Spleen (tissue), 11 donors: ENCODE measurements around the gene OGDHL. TPM values are rescaled to one million over a fixed set of nuclear protein-coding genes. Genes with fewer than 3 reads are reported as not detected.
A peak's percentile ranks its signal among the peaks of the same experiment; 100 is the strongest.

Experiments
- DNase-seq: peaks from one replicate; pipeline ENCODE4 v3.0.0-alpha.2; 2020
- H3K27ac ChIP-seq, 8 donors: fragments of 200-600 bp; sonication (generic) in 7 of 8; 1 replicate in 4 of 8; 2 replicates in 4 of 8; pipeline versions ENCODE4 v1.5.0 to v1.8.0; 2016 to 2021; ENCODE audit warnings: inconsistent platforms in 4 of 8, mild to moderate bottlenecking in 4 of 8, moderate library complexity in 1 of 8
- H3K27me3 ChIP-seq, 7 donors: fragments of 200-600 bp; sonication (generic) in 6 of 7; replicated peaks in 1 of 7; 1 replicate in 4 of 7; 2 replicates in 3 of 7; pipeline versions ENCODE4 v1.5.0 to v1.8.0; 2016 to 2021; ENCODE audit warnings: inconsistent platforms in 3 of 7, mild to moderate bottlenecking in 1 of 7
- H3K36me3 ChIP-seq, 6 donors: fragments of 200-600 bp; sonication (generic) in 5 of 6; 1 replicate in 4 of 6; 2 replicates in 2 of 6; pipeline versions ENCODE4 v1.5.0 to v1.8.0; 2016 to 2021; ENCODE audit warnings: inconsistent platforms in 2 of 6
- H3K4me1 ChIP-seq, 6 donors: fragments of 200-600 bp; sonication (generic) in 5 of 6; 1 replicate in 3 of 6; 2 replicates in 3 of 6; pipeline versions ENCODE4 v1.5.0 to v1.8.0; 2016 to 2021; ENCODE audit warnings: inconsistent platforms in 3 of 6
- H3K4me3 ChIP-seq, 8 donors: fragments of 200-600 bp; sonication (generic) in 7 of 8; 1 replicate in 4 of 8; 2 replicates in 4 of 8; pipeline versions ENCODE4 v1.5.0 to v1.8.0; 2016 to 2021; ENCODE audit warnings: inconsistent platforms in 4 of 8, mild to moderate bottlenecking in 4 of 8, moderate library complexity in 2 of 8
- H3K9me3 ChIP-seq, 8 donors: fragments of 200-600 bp; sonication (generic) in 7 of 8; 1 replicate in 4 of 8; 2 replicates in 4 of 8; pipeline versions ENCODE4 v1.5.0 to v1.8.0; 2016 to 2021; ENCODE audit warnings: inconsistent platforms in 4 of 8
- CTCF ChIP-seq, 11 experiments: fragments of 200-600 bp in 7 of 11; fragments of 450-650 bp in 4 of 11; sonication (generic) in 4 of 11; IDR thresholded peaks in 8 of 11; conservative IDR thresholded peaks in 3 of 11; 1 replicate in 7 of 11; 2 replicates in 4 of 11; pipeline versions ENCODE4 v1.4.0 to v1.8.0; 2016 to 2021; ENCODE audit warnings: antibody characterized with exemption in 11 of 11, inconsistent platforms in 4 of 11, mild to moderate bottlenecking in 1 of 11
- POLR2A ChIP-seq, 3 donors: fragments of 450-650 bp; IDR thresholded peaks; one replicate each; pipeline ENCODE4 v1.5.1; 2017; ENCODE audit warnings: antibody characterized with exemption in 3 of 3, mild to moderate bottlenecking in 1 of 3
- POLR2AphosphoS5 ChIP-seq, 3 donors: sonication (generic); formaldehyde crosslinking; IDR thresholded peaks; one replicate each; pipeline ENCODE4 v1.5.1; 2017; ENCODE audit warnings: antibody characterized with exemption in 3 of 3
- WGBS, 5 donors: extraction: QIAGEN DNeasy Blood & Tissue Kit in 3 of 5; methylation state at CpG; one replicate each; pipeline versions ENCODE4 v1.1.5 to v1.1.7; 2013 to 2018; 5-methylcytosine and 5-hydroxymethylcytosine counted together
- intact Hi-C: fragments of 100-400 bp; cut with DNase I; formaldehyde crosslinking; loops from one replicate; pipeline ENCODE4 v1.15.0; 2023; ENCODE audit warnings: low total_unique reads
- polyA plus RNA-seq, 3 donors: library from polyadenylated mRNA; stranded (reverse); fragments of 200-250 nt; gene quantifications; one replicate each; pipeline ENCODE4 v1.2.1, GENCODE V29; 2013
- total RNA-seq, 7 donors: library from RNA; depleted of rRNA in 3 of 7; stranded (reverse); fragments of >200 nt in 3 of 7; fragmentation: NEBNext Ultra II Directional in 4 of 7; extraction: Animal tissue kit (Norgen Biotek cat#: 25700) in 4 of 7; gene quantifications; one replicate each; pipeline versions ENCODE4 v1.1.0 to v1.2.1, GENCODE V29; 2016 to 2021
- donor health status: healthy with polysubstance abuse.
- donor health status: DM: no; HTN: no; CAD: no; lungs with moderate emphysema.
- donor health status: DM: no; HTN: no; CAD: no.
- donor health status: Bipolar disorder and iron deficiency.
- donor health status: healthy.
- donor health status: DM: no; HTN: no; CAD: no.
- donor health status: DM: yes; HTN: yes; CAD: no.

The OGDHL gene
- total and polyA plus RNA-seq, 10 donors: 0.09 to 1.6 (median 0.19) TPM; not detected in 2

GRCh38 chr10:49740346-49741107 is 21.6 kb downstream of the OGDHL start:
- 83 to 90% (median 86%) methylated on average over 12 to 16 of the region's 16 CpGs for WGBS, 5 donors
- no peak for TF ChIP-seq POLR2A (IDR thresholded peaks at IDR 0.05)
- TF ChIP-seq CTCF (IDR thresholded peaks at IDR 0.05 in 8 of 11, conservative IDR thresholded peaks at IDR 0.05 in 3 of 11): no peak
- TF ChIP-seq POLR2AphosphoS5 (IDR thresholded peaks at IDR 0.05): no peak
- peaks cover 0 to 12% (median 0%) of the 10 kb centered on the region in 7 donors for H3K27me3 ChIP-seq
- intact Hi-C loops: no loop called here
- no peaks in the 10 kb centered on the region for H3K36me3 ChIP-seq
- no peak overlapping the region for H3K4me3 ChIP-seq
- H3K27ac ChIP-seq: no peak overlapping the region
- no peak for DNase-seq
- H3K9me3 ChIP-seq: no peaks in the 10 kb centered on the region
- H3K4me1 ChIP-seq: no peaks in the 10 kb centered on the region

- TF ChIP-seq POLR2AphosphoS5 (IDR thresholded peaks at IDR 0.05) (no peak), CTCF (IDR thresholded peaks at IDR 0.05 in 8 of 11, conservative IDR thresholded peaks at IDR 0.05 in 3 of 11) (no peak), POLR2A (IDR thresholded peaks at IDR 0.05) (no peak)
- Histone ChIP-seq H3K27ac (no peak overlapping the region), H3K9me3 (no peaks in the 10 kb centered on the region), H3K4me3 (no peak overlapping the region), H3K27me3 (peaks cover 0 to 6% (median 0%) of the 10 kb centered on the region in 7 donors), H3K36me3 (no peaks in the 10 kb centered on the region), H3K4me1 (no peaks in the 10 kb centered on the region)
- intact Hi-C loops: no loop called here
- 80 to 84% (median 82%) methylated on average over 9 to 14 of the region's 14 CpGs for WGBS, 5 donors
- DNase-seq: peak; percentile 67
Measured at GRCh38 chr10:49739426-49739825, 22.7 kb downstream of the OGDHL start.

- DNase-seq: peak; percentile 65
Measured at GRCh38 chr10:49738616-49739360, 23.3 kb downstream of the OGDHL start.

More at GRCh38 chr10:49738616-49739360, 23.3 kb downstream of the OGDHL start:
- whole genome bisulfite sequencing, 5 donors: 67 to 83% (median 75%) methylated on average over 5 to 10 of the region's 10 CpGs
- no peak overlapping the region for H3K27ac ChIP-seq
- H3K4me1 ChIP-seq: no peaks in the 10 kb centered on the region
- H3K36me3 ChIP-seq: no peaks in the 10 kb centered on the region
- H3K4me3 ChIP-seq: no peak overlapping the region
- no peak for TF ChIP-seq POLR2AphosphoS5 (IDR thresholded peaks at IDR 0.05)
- no peak for TF ChIP-seq POLR2A (IDR thresholded peaks at IDR 0.05)
- no peak for TF ChIP-seq CTCF (IDR thresholded peaks at IDR 0.05 in 8 of 11, conservative IDR thresholded peaks at IDR 0.05 in 3 of 11)
- intact Hi-C loops: no loop called here
- no peaks in the 10 kb centered on the region for H3K9me3 ChIP-seq
- H3K27me3 ChIP-seq: no peaks in the 10 kb centered on the region
